Thyroid gland (tissue), 4 donors: Measurements from ENCODE around the gene PTPN13.

Experiments used
- CTCF ChIP-seq, 6 experiments: fragments of 200-600 bp in 3 of 6; fragments of 450-650 bp in 3 of 6; sonication (generic) in 3 of 6; IDR thresholded peaks; one replicate each; pipeline ENCODE4 v1.5.1; 2016 to 2019; ENCODE audit warnings: antibody characterized with exemption in 6 of 6, mild to moderate bottlenecking in 2 of 6, inconsistent platforms in 1 of 6, moderate library complexity in 1 of 6
- POLR2A ChIP-seq, 2 donors: fragments of 450-650 bp; IDR thresholded peaks; one replicate each; pipeline ENCODE4 v1.6.1; 2017; ENCODE audit warnings: antibody characterized with exemption in 2 of 2, mild to moderate bottlenecking in 2 of 2, moderate library complexity in 1 of 2

GRCh38 chr4:86595426-86595805, 1.3 kb downstream of the PTPN13 start:
- TF ChIP-seq CTCF (IDR thresholded peaks at IDR 0.05), result no peak
- TF ChIP-seq POLR2A (IDR thresholded peaks at IDR 0.05), result no peak
